HepG2 (cell line): ENCODE measurements around the gene MRPL28. TPM values are rescaled to one million over a fixed set of nuclear protein-coding genes. Genes with fewer than 3 reads are reported as not detected.
A peak's percentile ranks its signal among the peaks of the same experiment; 100 is the strongest.

Experiments used
- MEIS2 ChIP-seq: sonication (generic); formaldehyde crosslinking; IDR thresholded peaks from 2 replicates; pipeline ENCODE4 v1.9.0; 2021; ENCODE audit warnings: mild to moderate bottlenecking, missing genetic modification reagents
- NONO ChIP-seq, 2 experiments: fragments of 450-650 bp in 1 of 2; sonication (generic) in 1 of 2; formaldehyde crosslinking in 1 of 2; IDR thresholded peaks in 1 of 2; conservative IDR thresholded peaks in 1 of 2; 2 replicates each; pipeline versions ENCODE4 v1.6.1 to v1.8.0; 2017 to 2022; ENCODE audit warnings: mild to moderate bottlenecking in 1 of 2, missing genetic modification reagents in 1 of 2, moderate library complexity in 1 of 2
- SOX13 ChIP-seq, 3 experiments: fragments of 450-650 bp in 1 of 3; sonication (generic) in 1 of 3; formaldehyde crosslinking in 1 of 3; IDR thresholded peaks in 2 of 3; conservative IDR thresholded peaks in 1 of 3; 2 replicates each; pipeline versions ENCODE4 v1.5.0 to v1.6.1; 2016 to 2020; ENCODE audit warnings: antibody characterized with exemption in 1 of 3, mild to moderate bottlenecking in 1 of 3, missing compliant biosample characterization in 1 of 3, missing genetic modification reagents in 1 of 3, moderate library complexity in 1 of 3
- ZNF263 ChIP-seq: sonication (generic); formaldehyde crosslinking; IDR thresholded peaks from 2 replicates; pipeline ENCODE4 v1.4.0; 2020; ENCODE audit warnings: missing genetic modification reagents
- ZNF768 ChIP-seq: sonication (generic); formaldehyde crosslinking; IDR thresholded peaks from 2 replicates; pipeline ENCODE4 v1.4.0; 2020; ENCODE audit warnings: missing genetic modification reagents
- polyA plus RNA-seq, 8 experiments: library from polyadenylated mRNA; depleted of rRNA in 3 of 8; stranded (reverse) in 7 of 8; unstranded in 1 of 8; fragments of >200 nt; fragmentation: Illumina TruSeq in 4 of 8; extraction: Trizol in 4 of 8; gene quantifications; 2 replicates each; pipeline versions ENCODE4 v1.2.1 to v1.2.3, GENCODE V29; 2011 to 2016; ENCODE audit warnings: low read depth in 4 of 8, missing spikeins in 1 of 8, mixed read lengths in 1 of 8; ENCODE audit not compliant: insufficient read depth in 1 of 8
- total RNA-seq, 5 experiments: library from RNA; depleted of rRNA; stranded (reverse); fragments of >200 nt; fragmentation: Illumina TruSeq; extraction: Trizol; gene quantifications; 2 replicates each; pipeline ENCODE4 v1.2.3, GENCODE V29; 2016; ENCODE audit warnings: low read depth in 1 of 5
- TF ChIP-seq, protein P1 (sequence below): sonication (generic); formaldehyde crosslinking; IDR thresholded peaks from 2 replicates; pipeline ENCODE4 v1.4.0; 2020; ENCODE audit warnings: mild to moderate bottlenecking, missing genetic modification reagents, borderline replicate concordance
- TF ChIP-seq, protein P2 (sequence below): IDR thresholded peaks from 2 replicates; pipeline ENCODE4 v1.6.1; 2016
- TF ChIP-seq, protein P3 (sequence below): sonication (generic); IDR thresholded peaks from 2 replicates; pipeline ENCODE4 v1.6.1; 2016; ENCODE audit warnings: low read depth, borderline replicate concordance

The MRPL28 gene
- total and polyA plus RNA-seq, 2 of the 13 experiments (the other 11 are each of a cell fraction or from before 2014, with no cell fraction given), result 114 to 135 TPM

DNA sequence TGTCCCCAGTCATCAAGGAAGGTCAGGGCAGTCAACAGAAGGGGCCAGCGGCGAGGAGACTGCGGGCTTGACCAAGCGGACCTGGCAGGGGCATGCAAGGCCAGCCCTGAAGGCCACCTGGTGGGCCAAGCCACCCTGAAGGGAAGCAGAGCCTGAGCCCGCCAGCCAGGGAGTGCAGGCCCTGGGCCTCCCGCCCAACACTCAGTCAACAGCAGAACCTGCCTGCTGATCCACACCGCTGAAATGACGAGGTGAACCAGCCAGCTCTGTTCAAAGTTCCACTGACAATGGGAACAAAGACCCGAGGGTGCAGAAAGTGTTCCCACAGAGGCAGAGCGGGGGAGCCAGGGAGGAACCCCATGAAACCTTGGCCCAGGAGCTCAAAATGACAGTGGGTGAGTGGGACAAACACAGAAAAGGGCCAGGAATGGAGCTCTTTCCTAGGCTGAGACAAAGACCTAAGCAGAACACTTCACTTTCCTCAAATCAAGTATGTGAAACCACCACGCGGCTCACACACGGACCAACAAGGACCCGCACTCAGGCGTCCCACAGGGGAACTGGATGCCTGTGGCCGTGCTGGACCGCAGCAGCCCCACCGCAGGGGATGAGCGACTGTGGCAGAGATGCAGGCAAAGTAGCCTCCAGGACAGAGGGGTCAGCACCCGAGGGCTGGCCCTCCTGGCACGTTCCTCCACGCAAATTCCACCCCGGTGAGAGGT is 29.8 kb downstream of the MRPL28 start (continued):
- TF ChIP-seq, protein P1, sequence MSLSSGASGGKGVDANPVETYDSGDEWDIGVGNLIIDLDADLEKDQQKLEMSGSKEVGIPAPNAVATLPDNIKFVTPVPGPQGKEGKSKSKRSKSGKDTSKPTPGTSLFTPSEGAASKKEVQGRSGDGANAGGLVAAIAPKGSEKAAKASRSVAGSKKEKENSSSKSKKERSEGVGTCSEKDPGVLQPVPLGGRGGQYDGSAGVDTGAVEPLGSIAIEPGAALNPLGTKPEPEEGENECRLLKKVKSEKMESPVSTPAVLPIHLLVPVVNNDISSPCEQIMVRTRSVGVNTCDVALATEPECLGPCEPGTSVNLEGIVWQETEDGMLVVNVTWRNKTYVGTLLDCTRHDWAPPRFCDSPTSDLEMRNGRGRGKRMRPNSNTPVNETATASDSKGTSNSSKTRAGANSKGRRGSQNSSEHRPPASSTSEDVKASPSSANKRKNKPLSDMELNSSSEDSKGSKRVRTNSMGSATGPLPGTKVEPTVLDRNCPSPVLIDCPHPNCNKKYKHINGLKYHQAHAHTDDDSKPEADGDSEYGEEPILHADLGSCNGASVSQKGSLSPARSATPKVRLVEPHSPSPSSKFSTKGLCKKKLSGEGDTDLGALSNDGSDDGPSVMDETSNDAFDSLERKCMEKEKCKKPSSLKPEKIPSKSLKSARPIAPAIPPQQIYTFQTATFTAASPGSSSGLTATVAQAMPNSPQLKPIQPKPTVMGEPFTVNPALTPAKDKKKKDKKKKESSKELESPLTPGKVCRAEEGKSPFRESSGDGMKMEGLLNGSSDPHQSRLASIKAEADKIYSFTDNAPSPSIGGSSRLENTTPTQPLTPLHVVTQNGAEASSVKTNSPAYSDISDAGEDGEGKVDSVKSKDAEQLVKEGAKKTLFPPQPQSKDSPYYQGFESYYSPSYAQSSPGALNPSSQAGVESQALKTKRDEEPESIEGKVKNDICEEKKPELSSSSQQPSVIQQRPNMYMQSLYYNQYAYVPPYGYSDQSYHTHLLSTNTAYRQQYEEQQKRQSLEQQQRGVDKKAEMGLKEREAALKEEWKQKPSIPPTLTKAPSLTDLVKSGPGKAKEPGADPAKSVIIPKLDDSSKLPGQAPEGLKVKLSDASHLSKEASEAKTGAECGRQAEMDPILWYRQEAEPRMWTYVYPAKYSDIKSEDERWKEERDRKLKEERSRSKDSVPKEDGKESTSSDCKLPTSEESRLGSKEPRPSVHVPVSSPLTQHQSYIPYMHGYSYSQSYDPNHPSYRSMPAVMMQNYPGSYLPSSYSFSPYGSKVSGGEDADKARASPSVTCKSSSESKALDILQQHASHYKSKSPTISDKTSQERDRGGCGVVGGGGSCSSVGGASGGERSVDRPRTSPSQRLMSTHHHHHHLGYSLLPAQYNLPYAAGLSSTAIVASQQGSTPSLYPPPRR (CRISPR knock-in tag), result 0 out of 2 replicates have a peak, but pooled peaks have one; percentile 7
- TF ChIP-seq MEIS2 (CRISPR knock-in tag), result peak; percentile 83
- TF ChIP-seq, protein P2, sequence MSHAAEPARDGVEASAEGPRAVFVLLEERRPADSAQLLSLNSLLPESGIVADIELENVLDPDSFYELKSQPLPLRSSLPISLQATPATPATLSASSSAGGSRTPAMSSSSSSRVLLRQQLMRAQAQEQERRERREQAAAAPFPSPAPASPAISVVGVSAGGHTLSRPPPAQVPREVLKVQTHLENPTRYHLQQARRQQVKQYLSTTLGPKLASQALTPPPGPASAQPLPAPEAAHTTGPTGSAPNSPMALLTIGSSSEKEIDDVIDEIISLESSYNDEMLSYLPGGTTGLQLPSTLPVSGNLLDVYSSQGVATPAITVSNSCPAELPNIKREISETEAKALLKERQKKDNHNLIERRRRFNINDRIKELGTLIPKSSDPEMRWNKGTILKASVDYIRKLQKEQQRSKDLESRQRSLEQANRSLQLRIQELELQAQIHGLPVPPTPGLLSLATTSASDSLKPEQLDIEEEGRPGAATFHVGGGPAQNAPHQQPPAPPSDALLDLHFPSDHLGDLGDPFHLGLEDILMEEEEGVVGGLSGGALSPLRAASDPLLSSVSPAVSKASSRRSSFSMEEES, result no peak
- TF ChIP-seq NONO (IDR thresholded peaks at IDR 0.05), result no peak
- peak; percentile 58 for TF ChIP-seq NONO (CRISPR knock-in tag; conservative IDR thresholded peaks at IDR 0.05)
- TF ChIP-seq, protein P3, sequence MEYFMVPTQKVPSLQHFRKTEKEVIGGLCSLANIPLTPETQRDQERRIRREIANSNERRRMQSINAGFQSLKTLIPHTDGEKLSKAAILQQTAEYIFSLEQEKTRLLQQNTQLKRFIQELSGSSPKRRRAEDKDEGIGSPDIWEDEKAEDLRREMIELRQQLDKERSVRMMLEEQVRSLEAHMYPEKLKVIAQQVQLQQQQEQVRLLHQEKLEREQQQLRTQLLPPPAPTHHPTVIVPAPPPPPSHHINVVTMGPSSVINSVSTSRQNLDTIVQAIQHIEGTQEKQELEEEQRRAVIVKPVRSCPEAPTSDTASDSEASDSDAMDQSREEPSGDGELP, result peak; percentile 45; the same call in 1 of the 2 replicates
- TF ChIP-seq ZNF263, result 0 out of 2 replicates have a peak, but pooled peaks have one; percentile 23
- no peak for TF ChIP-seq SOX13 (IDR thresholded peaks at IDR 0.05)
- TF ChIP-seq SOX13 (CRISPR knock-in tag; conservative IDR thresholded peaks at IDR 0.05 in 1 of 2, IDR thresholded peaks at IDR 0.05 in 1 of 2), result peak in 1 of 2 experiments; percentile 67; a peak in 2 of 4 replicates
- TF ChIP-seq ZNF768 (CRISPR knock-in tag), result peak; percentile 44; the same call in 1 of the 2 replicates
